Epithelial cell of proximal tubule (primary cell): ENCODE data around the gene CMBL. TPM values are rescaled to one million over a fixed set of nuclear protein-coding genes. Genes with fewer than 3 reads are reported as not detected.
A peak's percentile ranks its signal among the peaks of the same experiment; 100 is the strongest.
"Not testable (repeated sequence)": the region's sequence is repeated elsewhere in the genome, so short reads cannot be mapped to it uniquely, and the experiment has no call there.

Experiments
- DNase-seq: peaks from one replicate; pipeline ENCODE4 v3.0.0-alpha.2; 2011; ENCODE audit warnings: low read depth
- H3K4me3 ChIP-seq: 2 replicates; pipeline ENCODE4 v1.5.1; 2011; ENCODE audit warnings: low read depth, mild to moderate bottlenecking, low read length
- total RNA-seq: library from RNA; depleted of rRNA; stranded (reverse); fragments of >200 nt; gene quantifications from 2 replicates; pipeline ENCODE4 v1.2.3, GENCODE V29; 2015
- TF ChIP-seq, protein P1 (sequence below): conservative IDR thresholded peaks from 2 replicates; pipeline ENCODE4 v1.5.1; 2012; ENCODE audit warnings: low read depth, mild to moderate bottlenecking, low read length

CMBL gene
- total RNA-seq, 1 donor from 2014 or later, result 2.2 TPM

GRCh38 chr5:10289353-10289752, 18.3 kb downstream of the CMBL start:
- peak; percentile 52 for DNase-seq
- no peak overlapping the region for H3K4me3 ChIP-seq
- TF ChIP-seq, protein P1, sequence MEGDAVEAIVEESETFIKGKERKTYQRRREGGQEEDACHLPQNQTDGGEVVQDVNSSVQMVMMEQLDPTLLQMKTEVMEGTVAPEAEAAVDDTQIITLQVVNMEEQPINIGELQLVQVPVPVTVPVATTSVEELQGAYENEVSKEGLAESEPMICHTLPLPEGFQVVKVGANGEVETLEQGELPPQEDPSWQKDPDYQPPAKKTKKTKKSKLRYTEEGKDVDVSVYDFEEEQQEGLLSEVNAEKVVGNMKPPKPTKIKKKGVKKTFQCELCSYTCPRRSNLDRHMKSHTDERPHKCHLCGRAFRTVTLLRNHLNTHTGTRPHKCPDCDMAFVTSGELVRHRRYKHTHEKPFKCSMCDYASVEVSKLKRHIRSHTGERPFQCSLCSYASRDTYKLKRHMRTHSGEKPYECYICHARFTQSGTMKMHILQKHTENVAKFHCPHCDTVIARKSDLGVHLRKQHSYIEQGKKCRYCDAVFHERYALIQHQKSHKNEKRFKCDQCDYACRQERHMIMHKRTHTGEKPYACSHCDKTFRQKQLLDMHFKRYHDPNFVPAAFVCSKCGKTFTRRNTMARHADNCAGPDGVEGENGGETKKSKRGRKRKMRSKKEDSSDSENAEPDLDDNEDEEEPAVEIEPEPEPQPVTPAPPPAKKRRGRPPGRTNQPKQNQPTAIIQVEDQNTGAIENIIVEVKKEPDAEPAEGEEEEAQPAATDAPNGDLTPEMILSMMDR, result peak; percentile 24

DNA sequence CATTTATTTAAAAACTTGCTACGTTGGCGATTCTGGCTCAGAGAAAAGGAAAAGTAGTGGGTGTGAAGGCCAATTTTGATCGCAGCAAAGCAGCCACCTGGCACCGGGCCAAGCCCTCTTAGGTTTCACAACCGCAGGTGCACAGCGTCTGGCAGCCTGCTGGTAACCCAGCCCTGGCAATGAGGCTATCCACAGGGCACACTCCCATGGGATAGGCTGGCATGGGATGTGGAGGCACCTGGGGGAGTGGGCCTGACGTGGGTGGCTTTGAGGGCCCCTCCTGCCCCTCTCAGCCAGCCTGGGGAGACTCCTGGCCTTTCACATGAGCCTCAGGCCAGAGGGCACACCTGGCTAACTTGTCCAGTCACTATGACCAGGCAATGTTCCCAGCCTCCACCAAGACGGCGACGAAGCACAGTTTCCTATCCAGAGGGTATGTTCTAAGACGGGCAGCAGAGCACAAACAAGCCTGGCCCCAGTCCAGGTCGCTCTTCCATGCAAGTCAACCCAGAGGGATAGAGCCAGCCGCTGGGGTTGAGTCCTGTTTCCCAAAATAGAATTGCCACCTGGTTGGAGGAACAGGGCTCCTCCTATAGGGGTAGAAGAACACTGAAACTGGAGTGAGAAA, 19.0 kb downstream of the CMBL start:
- DNase-seq, result peak; percentile 91
- TF ChIP-seq, protein P1, result no peak
- peak overlapping the region; percentile 3 for H3K4me3 ChIP-seq

GRCh38 chr5:10286862-10287227, 20.9 kb downstream of the CMBL start:
- no peak for DNase-seq
- no peak overlapping the region for H3K4me3 ChIP-seq
- TF ChIP-seq, protein P1, result no peak

DNA sequence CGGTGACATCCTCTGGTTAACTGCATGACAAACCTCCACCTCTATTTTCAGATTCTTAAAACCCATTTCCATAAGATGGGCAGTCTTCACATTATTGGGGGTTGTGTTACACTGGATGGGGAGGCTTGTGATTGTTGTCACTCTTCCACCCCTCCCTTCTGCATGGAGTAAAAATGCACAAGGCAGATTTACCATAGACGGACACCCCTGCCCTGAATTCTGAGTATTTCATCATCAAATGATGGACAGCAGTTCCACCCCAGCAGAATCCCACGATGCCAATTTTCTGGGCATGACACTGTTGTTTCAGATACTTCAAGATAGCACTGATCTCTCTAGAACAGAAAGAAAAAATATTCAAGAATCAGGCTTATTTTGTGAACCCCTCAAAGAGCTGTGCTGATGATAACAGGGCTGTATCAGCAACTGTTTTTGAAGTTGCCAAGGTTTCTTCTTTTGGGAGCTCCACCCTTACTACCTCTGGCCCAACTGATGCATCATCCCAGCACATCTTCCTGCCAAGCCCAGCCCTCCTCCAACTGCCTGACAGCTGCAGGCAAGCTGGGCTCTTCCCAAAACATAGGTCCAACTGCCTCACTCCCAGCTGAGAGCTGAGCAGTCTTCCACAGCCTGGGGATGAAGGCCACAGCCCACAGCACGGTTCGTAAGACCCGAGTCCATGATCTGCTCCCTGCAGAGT, 21.4 kb downstream of the CMBL start:
- H3K4me3 ChIP-seq, result no peak overlapping the region
- TF ChIP-seq, protein P1, result no peak
- no peak for DNase-seq

- not testable (repeated sequence) for H3K4me3 ChIP-seq, DNase-seq
These were observed 22.3 kb downstream of the CMBL start for GRCh38 chr5:10285362-10285761.

DNA sequence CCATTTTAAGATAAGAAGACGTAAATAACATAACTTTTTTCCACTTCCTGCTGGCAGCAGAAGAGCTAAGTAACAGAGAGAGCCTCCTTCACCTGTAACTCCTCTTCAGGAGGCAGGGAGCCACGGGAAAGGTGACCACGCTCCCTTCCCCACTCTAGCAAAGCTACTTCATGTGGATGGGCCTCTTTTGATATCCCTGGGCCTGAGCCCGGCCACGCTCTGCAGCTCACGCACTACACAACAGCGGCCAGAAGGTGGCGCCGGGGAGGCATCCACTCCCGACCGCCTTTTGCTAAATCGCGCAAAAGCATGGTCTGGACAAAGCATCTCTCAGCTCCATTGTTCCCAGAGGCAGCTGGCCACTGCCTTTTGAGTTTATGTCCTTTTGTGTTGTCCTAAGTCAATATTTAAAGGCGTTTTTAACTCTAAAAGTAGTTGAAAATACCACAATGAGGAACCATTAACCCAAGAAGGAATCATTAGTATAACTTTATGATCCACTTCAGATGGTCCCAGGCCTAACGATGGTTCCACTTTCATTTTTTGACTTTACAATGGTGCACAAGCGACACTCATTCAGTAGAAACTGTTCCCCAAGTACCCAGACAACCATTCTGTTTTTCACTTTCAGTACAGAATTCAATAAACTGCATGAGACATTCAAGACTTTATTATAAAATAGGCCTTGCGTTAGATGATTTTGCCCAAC, 23.6 kb downstream of the CMBL start:
- TF ChIP-seq, protein P1, result peak; percentile 97
- H3K4me3 ChIP-seq, result no peak overlapping the region
- DNase-seq, result no peak

- TF ChIP-seq, protein P1, result no peak
- DNase-seq, result no peak
- no peak overlapping the region for H3K4me3 ChIP-seq
These were observed 27.6 kb downstream of the CMBL start for GRCh38 chr5:10279925-10280720.
